ENCODE results near the gene RPL28.
"Not testable (repeated sequence)": the region's sequence is repeated elsewhere in the genome, so short reads cannot be mapped to it uniquely, and the experiment has no call there.

The RPL28 gene

GRCh38 chr19:55391191-55391670 is 5.5 kb downstream of the RPL28 start:
- in situ Hi-C loops (cut with MboI; ENCODE audit: low sequenced_read_pairs): no loop called here

DNA sequence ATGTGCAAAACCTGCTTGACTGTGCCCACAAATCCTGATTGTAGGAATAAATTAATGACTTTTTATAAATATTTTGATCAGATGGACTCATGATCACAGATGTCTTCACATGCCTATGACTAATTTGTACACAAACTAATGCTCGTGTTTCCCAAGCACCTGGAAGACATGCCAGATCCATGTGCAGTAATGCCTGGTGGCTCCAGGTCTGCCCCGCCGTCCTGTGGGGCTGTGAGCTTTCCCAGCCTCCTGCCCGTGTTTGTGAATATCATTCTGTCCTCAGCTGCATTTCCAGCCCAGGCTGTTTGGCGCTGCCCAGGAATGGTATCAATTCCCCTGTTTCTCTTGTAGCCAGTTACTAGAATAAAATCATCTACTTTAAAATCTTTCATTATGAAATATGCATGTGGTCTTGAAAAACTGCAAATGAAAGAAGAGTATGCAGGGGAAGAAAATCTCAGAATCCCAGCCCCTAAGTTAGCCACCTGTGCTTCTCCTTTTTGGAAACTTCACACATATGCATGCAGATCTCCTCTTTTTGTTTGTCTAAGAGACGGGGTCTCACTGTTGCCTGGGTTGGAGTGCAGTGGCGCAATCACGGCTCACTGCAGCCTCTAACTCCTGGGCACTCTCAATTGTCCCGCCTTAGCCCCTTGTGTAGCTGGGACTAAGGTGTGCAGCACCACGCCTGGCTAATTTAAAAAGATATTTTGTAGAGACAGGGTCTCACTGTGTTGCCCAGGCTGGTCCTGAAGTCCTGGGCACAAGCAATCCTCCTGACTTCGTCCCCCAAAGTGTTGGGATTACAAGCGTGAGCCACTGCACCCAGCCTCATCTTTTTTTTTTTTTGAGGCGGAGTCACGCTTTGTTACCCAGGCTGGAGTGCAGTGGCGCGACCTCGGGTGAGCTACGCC is 6.2 kb downstream of the RPL28 start:
- in situ Hi-C loops (cut with MboI; ENCODE audit: low sequenced_read_pairs): no loop called here

- in situ Hi-C loops (cut with MboI; ENCODE audit: low sequenced_read_pairs): no loop called here
Measured at GRCh38 chr19:55392820-55393761, 7.4 kb downstream of the RPL28 start.

- in situ Hi-C loops (cut with MboI; ENCODE audit: low sequenced_read_pairs): no loop called here
Measured at GRCh38 chr19:55398200-55398925, 12.6 kb downstream of the RPL28 start.

- in situ Hi-C loops (cut with MboI; ENCODE audit: low sequenced_read_pairs): no loop called here
Measured at GRCh38 chr19:55400281-55401087, 14.8 kb downstream of the RPL28 start.

DNA sequence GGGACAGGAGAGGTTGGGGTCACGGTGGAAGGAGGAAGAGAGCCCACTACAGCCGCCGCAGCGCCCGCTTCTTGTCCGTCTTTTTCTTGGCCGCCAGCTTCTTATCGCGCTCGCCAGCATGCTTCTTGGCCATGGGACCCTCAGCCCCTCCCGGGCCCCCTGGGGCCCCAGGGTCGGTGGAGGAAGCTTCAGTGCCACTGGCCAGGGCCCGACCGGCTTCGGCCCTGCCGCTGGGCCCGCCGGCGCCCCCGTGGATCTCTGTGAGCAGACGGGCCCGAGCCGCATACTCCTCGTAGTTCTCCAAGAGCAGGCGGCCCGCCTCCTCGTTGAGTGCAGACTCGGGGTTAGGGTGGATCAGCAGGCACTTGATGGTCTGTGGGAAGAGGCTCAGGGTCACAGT is 15.7 kb downstream of the RPL28 start:
- in situ Hi-C loops (cut with MboI; ENCODE audit: low sequenced_read_pairs): not testable (repeated sequence)

- in situ Hi-C loops (cut with MboI; ENCODE audit: low sequenced_read_pairs): no loop called here
Measured at GRCh38 chr19:55402509-55402908, 16.8 kb downstream of the RPL28 start.

GRCh38 chr19:55405638-55406037 is 19.9 kb downstream of the RPL28 start:
- in situ Hi-C loops (cut with MboI; ENCODE audit: low sequenced_read_pairs): no loop called here

DNA sequence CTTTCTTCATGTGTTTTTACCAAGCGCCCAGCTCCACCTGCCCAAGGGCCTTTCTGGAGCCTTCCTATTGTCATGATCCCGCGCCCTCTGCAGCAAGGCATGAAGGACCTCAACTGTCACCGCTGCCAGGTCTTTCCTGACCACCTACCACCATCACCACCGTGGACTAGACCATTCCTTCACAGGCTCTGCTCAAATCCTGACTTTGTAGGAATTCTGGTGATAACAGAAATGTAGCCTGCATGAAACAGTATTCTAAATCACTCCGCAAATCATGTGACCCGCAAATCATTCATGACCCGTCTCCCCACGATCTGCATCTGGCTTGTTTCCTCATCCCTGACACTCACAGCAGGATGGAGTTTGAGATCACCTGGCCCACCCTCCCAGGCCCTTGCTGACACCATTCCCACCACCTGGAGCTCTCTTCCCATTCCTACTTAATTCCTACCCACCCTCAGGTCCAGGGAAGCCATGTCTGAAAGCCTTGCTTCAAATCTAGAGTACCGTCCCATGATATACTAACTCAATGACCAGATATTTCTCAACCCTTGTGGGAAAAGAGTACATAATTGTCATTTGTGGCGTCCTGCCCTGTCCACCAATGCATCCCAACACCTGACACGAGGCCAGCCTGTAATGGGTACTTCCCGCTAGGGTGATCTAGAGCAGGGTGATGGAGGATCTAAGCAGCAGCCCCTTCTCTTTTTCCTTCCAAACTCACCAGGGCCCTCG is 20.5 kb downstream of the RPL28 start:
- in situ Hi-C loops (cut with MboI; ENCODE audit: low sequenced_read_pairs): no loop called here

DNA sequence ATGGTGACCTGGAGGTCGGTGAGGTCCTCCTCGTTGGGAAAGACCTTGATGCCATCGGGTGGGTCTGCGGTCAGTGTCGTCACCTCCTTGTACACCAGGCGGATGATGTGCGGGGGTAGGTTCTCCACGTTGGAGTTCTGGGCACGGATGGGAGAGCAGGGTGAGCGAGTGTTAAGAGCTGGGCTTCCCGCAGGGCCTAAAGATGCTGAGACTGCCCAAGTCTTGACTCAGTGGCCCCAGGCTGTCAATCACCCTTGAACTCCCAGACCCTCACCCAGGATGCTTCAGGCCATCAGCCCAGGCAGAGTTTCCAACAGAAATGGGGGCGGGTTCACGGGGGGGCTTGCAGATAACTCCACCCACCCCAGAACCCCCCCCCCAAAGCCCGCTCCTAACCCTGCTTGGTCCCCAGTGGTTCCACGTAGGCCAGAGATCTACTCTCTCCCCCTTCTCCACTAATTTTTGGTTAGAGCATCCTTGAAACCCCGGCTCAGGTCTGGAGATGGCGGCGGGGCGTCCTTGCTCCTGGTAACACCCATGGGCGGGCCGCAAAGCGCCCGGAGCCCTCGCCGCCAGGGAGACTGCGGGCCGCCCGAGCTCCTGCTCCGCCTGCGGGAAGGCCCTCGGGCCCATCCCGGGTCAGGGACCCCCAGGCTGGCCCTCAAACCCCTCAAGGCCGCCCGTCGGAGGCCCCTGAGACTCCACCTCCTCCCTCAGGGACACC is 21.3 kb downstream of the RPL28 start:
- in situ Hi-C loops (cut with MboI; ENCODE audit: low sequenced_read_pairs): no loop called here

- in situ Hi-C loops (cut with MboI; ENCODE audit: low sequenced_read_pairs): not testable (repeated sequence)
Measured at GRCh38 chr19:55407550-55407799, 21.7 kb downstream of the RPL28 start, which contains the start of gene UBE2S. UBE2S (minus strand) TSS chr19:55407788; CDS start chr19:55407589, 199 bp downstream.

GRCh38 chr19:55407800-55408532 is 22.2 kb downstream of the RPL28 start:
- in situ Hi-C loops (cut with MboI; ENCODE audit: low sequenced_read_pairs): no loop called here

- in situ Hi-C loops (cut with MboI; ENCODE audit: low sequenced_read_pairs): no loop called here
Measured at GRCh38 chr19:55408533-55408872, 22.8 kb downstream of the RPL28 start.

- in situ Hi-C loops (cut with MboI; ENCODE audit: low sequenced_read_pairs): not testable (repeated sequence)
Measured at GRCh38 chr19:55409179-55409578, 23.4 kb downstream of the RPL28 start.

- in situ Hi-C loops (cut with MboI; ENCODE audit: low sequenced_read_pairs): no loop called here
Measured at GRCh38 chr19:55410168-55410567, 24.4 kb downstream of the RPL28 start.

- in situ Hi-C loops (cut with MboI; ENCODE audit: low sequenced_read_pairs): no loop called here
Measured at GRCh38 chr19:55418185-55418584, 32.5 kb downstream of the RPL28 start.

DNA sequence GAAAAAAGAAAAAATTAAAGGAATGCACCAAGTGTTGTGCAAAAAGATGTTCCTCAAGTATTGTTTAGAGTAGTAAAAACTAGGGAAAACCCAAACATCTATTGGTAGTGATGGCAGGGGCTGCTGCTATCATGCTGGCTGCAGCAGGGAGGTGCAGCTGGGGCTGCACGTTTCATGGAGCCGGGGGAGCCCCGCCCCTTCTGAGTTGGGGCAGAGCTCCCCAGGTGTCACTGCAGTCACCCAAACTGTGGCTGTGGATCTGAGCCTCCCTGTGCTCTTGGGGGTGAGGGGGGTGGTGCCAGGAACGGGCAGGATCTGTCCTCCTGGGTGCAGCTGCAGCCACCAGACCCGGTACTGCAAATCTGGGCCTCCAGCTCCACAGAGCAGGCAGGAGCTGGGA is 33.4 kb downstream of the RPL28 start:
- in situ Hi-C loops (cut with MboI; ENCODE audit: low sequenced_read_pairs): no loop called here

DNA sequence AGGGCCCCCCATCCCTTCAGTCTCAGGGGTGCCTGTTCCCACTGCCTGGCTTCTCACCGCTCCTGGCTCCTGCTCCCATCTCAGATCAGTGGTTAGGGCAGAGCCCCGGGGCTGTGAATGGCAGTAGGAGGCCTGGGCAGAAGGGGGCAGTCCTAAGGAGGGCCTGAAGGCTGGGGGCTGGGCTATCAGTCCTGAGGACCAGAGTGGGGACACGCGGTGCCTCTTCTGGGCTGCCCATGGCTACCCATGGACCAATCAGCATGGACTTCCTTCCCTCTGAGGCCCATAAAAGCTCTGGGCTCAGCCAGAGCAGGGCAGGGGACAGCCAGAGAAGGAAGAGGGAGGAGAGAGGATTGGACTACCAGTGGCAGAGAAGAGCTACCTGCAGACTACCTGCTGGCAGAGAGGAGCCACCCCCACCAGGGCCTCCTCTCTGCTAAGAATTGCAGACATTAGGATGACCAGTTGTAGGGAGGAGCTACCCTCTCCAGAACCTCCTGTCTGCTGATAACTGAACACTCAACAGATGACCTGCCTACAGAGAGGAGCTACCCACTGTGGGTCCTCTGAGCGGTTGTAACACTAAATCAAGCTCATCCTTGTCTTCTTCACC is 34.0 kb downstream of the RPL28 start:
- in situ Hi-C loops (cut with MboI; ENCODE audit: low sequenced_read_pairs): no loop called here
